Measurements from ENCODE around the gene LTO1. TPM values are rescaled to one million over a fixed set of nuclear protein-coding genes. Genes with fewer than 3 reads are reported as not detected.

The LTO1 gene
- polyA plus RNA-seq, 1 of the 3 experiments (the other 2 are of a cell fraction) = 30.8 TPM

DNA sequence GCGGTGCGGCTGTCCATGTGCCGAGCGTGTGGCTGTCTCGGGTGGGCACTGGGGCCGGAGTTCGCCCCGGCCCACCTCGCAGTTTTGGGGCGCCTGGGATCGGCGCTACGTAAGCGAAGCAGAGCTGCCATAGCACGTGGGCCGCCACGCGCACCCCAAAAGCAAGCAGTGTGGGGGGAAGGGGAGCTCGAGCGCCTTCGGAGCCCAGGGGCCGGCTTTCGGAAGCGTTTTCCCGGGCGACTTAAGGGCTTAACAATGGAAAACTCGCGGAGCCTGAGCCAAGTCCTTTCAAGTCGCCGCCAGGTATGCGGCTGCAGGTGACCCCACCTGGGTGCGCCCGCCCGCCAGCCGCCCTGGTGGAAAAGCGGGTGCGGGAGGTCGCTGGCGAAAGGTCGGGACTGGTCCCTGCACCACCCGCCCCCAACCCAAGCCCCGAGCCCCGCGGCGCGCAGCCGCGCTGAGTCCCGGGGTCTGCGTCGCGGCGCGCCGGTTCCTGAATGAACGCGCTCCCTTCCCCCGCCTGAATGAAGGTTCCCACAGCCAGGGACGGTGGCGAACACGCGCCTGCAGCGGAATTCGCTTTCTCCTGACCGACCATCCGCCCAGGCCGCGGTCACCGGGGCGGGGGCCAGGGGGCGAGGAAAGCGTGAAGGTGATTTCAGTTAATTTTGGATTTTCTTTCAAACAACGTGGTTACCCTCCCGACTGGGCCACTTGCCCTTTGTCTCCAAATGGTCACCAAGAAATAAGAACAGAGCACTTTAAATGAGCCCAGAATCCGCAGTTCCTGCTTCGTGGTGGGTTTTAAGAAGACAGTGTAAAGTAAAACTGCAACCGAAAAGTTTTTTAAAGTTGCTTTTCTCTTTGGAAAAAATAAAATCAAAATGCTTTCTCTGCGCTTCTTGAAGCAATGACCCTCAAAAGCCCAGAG lies 36.9 kb downstream of the LTO1 start:
- Histone ChIP-seq H3K27ac (ENCODE audit: low read depth in 2 of 2, low read length in 1 of 2) (peak overlapping the region; percentile 90 to 94), H3K36me3 (replicated peaks in 1 of 2; ENCODE audit: control insufficient read depth in 1 of 2, insufficient read depth in 2 of 2, low read length in 1 of 2) (peaks cover 0 to 3% of the 10 kb centered on the region in 2 experiments), H3K4me3 (ENCODE audit: low read depth in 2 of 2, low read length in 1 of 2) (peak overlapping the region; percentile 75 to 95), H3K9ac (peak overlapping the region; percentile 100), H3K4me2 (peak overlapping the region; percentile 99), H2AFZ (ENCODE audit: low read depth) (peak overlapping the region; percentile 86), H3K79me2 (ENCODE audit: insufficient read depth) (peaks cover 41% of the 10 kb centered on the region), H3K9me3 (no peaks in the 10 kb centered on the region), H3F3A (replicated peaks; ENCODE audit: insufficient read depth) (peaks cover 14% of the 10 kb centered on the region), H4K20me1 (ENCODE audit: insufficient read depth) (peaks cover 14% of the 10 kb centered on the region), H3K4me1 (ENCODE audit: control insufficient read depth in 1 of 2, insufficient read depth in 2 of 2, low read depth in 1 of 2, low read length in 1 of 2) (peaks cover 0 to 34% of the 10 kb centered on the region in 2 experiments; a peak in 2 of 4 replicates), H3K9me2 (no peaks in the 10 kb centered on the region), H3K27me3 (ENCODE audit: insufficient read depth) (no peaks in the 10 kb centered on the region)
- ChIA-PET CTCF (interaction anchor here (1.3 to 11.0 kb wide), 3 partner anchors 25 to 535 kb away, joined by 3 to 403 read pairs (median 6); no protein-coding TSS in a partner anchor), POLR2A (interaction anchor here (0.8 to 2.1 kb wide), 8 partner anchors 18 to 532 kb away, joined by 3 to 16 read pairs (median 8); no protein-coding TSS in a partner anchor)
- peak; percentile 89 for DNase-seq
- WGBS (ENCODE audit: low lambda C conversion rate) = 16% methylated on average over 61 of the region's 78 CpGs
- TF ChIP-seq NRF1 (IDR thresholded peaks at IDR 0.05; ENCODE audit: low read depth, low read length) = peak; percentile 36; the same call in 1 of the 2 replicates
- TF ChIP-seq RFX5 (IDR thresholded peaks at IDR 0.05; ENCODE audit: low read length) = 0 out of 2 replicates have a peak, but pooled peaks have one; percentile 56
- TF ChIP-seq EP300 (IDR thresholded peaks at IDR 0.05; ENCODE audit: borderline replicate concordance in 1 of 2, low read depth in 1 of 2, low read length in 1 of 2) = peak in 1 of 2 experiments; percentile 6; a peak in 1 of 4 replicates
- no peak; the same call in 1 of the 2 replicates for TF ChIP-seq YY1 (IDR thresholded peaks at IDR 0.05; ENCODE audit: low read depth)
- TF ChIP-seq MEF2A (IDR thresholded peaks at IDR 0.05; ENCODE audit: borderline replicate concordance, low read depth) = no peak
- TF ChIP-seq, protein P1, sequence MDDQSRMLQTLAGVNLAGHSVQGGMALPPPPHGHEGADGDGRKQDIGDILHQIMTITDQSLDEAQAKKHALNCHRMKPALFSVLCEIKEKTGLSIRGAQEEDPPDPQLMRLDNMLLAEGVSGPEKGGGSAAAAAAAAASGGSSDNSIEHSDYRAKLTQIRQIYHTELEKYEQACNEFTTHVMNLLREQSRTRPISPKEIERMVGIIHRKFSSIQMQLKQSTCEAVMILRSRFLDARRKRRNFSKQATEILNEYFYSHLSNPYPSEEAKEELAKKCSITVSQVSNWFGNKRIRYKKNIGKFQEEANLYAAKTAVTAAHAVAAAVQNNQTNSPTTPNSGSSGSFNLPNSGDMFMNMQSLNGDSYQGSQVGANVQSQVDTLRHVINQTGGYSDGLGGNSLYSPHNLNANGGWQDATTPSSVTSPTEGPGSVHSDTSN (IDR thresholded peaks at IDR 0.05) = no peak
- TF ChIP-seq TAF1 (IDR thresholded peaks at IDR 0.05; ENCODE audit: borderline replicate concordance, low read depth, low read length) = peak; percentile 78
- TF ChIP-seq, protein P2, sequence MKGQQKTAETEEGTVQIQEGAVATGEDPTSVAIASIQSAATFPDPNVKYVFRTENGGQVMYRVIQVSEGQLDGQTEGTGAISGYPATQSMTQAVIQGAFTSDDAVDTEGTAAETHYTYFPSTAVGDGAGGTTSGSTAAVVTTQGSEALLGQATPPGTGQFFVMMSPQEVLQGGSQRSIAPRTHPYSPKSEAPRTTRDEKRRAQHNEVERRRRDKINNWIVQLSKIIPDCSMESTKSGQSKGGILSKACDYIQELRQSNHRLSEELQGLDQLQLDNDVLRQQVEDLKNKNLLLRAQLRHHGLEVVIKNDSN (IDR thresholded peaks at IDR 0.05; ENCODE audit: borderline replicate concordance, low read depth) = no peak
- TF ChIP-seq, protein P3, sequence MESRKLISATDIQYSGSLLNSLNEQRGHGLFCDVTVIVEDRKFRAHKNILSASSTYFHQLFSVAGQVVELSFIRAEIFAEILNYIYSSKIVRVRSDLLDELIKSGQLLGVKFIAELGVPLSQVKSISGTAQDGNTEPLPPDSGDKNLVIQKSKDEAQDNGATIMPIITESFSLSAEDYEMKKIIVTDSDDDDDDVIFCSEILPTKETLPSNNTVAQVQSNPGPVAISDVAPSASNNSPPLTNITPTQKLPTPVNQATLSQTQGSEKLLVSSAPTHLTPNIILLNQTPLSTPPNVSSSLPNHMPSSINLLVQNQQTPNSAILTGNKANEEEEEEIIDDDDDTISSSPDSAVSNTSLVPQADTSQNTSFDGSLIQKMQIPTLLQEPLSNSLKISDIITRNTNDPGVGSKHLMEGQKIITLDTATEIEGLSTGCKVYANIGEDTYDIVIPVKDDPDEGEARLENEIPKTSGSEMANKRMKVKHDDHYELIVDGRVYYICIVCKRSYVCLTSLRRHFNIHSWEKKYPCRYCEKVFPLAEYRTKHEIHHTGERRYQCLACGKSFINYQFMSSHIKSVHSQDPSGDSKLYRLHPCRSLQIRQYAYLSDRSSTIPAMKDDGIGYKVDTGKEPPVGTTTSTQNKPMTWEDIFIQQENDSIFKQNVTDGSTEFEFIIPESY (IDR thresholded peaks at IDR 0.05; ENCODE audit: borderline replicate concordance, low read depth) = no peak; the same call in 1 of the 2 replicates
- peak; percentile 64 for TF ChIP-seq CHD2 (IDR thresholded peaks at IDR 0.05; ENCODE audit: low read length, partially characterized antibody)
- 0 out of 2 replicates have a peak, but pooled peaks have one; percentile 15 for TF ChIP-seq POLR2AphosphoS5 (IDR thresholded peaks at IDR 0.05; ENCODE audit: low read depth, low read length)
- TF ChIP-seq, protein P4, sequence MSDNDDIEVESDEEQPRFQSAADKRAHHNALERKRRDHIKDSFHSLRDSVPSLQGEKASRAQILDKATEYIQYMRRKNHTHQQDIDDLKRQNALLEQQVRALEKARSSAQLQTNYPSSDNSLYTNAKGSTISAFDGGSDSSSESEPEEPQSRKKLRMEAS (IDR thresholded peaks at IDR 0.05; ENCODE audit: low read depth) = peak; percentile 82
